GM21447 (cell line): ENCODE results near the gene CST8.

Source experiments
- ATAC-seq: cut with Tn5 transposase; IDR thresholded peaks from one replicate; pipeline ENCODE4 v1.9.1; 2021; ENCODE audit not compliant: unreplicated experiment

The CST8 gene

DNA sequence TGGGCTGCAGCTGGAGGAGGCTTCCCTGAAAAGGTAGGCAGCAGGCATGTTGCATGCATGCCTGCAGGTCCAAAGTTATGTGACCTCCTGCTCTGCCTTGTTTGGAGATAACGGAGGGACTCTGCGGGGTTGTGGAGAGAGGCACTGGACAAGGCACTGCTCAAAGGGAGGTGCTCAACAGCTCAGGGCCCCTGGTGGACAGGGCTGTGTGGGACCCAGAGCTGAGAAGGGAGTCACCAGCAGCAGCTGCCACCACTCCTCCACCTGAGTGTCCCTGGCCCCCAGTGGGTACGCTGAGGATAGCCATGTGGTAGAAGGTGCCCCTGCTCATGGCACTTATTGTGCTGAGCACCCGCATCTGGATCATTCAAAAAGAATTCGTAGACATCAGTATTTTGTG lies 15.5 kb upstream of the CST8 start:
- ATAC-seq, result no peak

DNA sequence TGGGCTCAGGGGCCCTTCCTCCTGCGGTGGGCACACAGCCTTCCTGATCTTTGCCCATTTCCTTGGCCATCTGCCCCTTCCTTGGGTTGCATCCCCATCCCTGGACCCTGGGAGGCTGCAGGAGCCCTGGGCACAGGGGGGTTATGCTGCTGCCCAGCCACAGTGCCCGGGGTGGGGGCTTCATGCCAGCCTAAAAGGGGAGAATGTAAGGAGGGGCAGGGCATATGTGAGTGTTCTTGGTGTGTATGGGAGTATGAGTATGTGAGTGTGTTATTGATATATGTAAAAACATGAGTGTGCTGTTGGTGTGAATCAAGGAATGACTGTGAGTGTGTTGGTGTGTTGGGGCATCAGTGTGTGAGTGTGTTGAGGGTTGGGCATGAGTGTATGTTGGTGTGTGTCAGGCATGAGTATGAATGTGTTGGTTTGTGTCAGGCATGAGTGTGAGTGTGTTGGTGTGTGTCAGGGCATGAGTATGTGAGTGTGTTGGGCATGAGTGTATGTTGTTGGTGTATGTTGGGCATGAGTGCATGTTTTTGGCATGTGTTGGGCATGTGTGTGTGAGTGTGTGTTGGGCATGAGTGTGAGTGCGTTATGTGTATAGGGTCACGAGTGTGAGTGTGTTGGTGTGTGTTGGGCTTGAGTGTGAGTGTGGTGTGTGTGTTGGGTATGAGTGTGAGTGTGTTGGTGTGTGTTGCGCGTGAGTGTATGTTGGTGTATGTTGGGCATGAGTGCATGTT lies 14.7 kb upstream of the CST8 start:
- ATAC-seq, result no peak

DNA sequence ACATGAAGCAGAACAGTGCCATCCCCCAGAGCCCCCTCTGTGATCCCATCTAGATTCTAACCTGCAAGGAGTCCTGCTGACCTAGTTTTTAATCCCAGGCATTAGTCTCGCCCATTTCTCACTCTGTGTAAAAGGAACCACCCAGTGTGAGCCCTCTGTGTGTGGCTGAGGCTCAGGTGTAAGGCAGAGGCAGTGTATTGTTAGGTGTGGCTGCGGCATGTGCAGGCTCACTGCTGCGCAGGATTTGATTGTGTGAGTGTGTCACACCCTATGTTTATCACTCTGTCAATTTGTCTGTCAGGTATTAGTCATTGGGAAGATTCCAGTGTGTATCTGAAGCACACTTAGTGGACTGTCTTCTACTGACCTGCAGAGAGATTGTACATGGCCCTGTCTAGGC lies 13.7 kb upstream of the CST8 start:
- no peak for ATAC-seq

DNA sequence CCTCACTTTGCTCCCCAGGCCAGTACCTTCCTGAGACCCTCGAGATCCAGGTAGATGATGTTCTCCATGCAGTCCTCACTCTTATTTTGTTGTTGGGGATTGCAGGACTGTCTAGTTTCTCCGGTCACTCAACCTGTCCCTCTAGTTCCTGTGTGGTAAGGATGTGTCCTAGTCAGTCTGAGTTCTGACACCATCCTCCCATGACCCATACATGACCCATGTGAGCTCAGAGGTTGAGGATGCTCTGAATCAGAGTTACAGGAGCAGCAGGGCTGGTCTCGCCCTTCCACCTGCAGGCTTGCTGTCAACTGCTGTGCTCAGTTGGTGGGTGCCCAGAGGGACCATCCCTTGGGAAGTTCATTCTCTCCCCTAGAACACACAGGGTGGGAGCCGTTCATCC lies 11.9 kb upstream of the CST8 start:
- ATAC-seq, result no peak

DNA sequence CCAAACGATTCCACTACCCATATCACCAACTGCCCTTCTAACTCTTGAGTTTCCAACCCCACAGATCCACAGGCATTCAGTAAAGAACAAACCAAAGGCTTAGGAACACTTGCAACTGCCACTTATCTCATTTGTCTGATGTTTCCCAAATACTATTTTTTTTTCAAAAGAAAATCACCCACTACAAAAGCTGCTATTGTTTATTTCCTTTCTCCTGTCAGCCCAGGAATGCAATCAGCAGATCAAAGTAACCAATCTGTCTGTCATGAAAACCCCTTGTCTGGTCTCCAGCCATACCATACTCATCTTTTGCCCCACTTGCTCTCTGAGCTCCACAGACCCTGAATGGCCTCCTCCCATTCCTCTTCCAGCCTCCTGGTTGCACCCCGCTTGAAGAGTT lies 8.8 kb upstream of the CST8 start:
- no peak for ATAC-seq

DNA sequence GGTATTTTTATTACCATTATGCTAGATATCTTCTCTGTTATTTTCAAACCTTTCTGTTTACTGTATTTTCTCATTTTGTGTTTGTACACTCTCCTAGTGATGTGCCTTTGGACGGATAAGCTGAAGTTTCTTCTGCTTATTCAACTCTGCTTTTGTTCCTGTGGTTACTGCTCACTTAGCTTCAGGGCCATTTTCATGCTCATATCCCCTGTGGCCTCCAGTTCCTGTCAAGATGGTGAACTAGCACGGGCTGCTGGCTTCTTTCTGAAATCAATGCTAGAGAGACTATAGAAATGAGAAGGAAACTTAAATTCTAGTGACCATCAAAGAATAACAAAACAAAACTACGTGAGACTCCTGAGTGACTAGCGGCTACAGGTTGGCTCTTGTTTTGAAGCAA lies 6.8 kb upstream of the CST8 start:
- no peak for ATAC-seq

DNA sequence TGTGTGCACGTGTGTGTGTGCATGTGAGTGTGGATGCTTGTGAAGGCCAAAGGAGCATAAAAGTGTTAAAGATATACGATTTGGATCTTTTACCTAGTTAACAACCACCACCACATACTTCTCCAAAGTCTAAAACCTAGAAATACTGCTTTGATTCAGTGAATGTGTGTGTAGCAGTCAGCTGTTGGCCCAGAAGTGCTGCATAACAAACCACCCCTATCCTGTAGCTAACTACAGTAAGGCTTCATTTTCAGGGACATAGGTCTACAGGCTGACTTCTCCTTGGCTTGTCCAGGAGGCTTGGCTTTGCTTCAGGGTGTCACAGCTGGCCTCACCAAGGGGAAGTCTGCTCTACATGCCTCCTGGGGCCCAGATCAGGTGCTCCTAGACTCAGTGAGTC lies 2.4 kb upstream of the CST8 start:
- no peak for ATAC-seq

DNA sequence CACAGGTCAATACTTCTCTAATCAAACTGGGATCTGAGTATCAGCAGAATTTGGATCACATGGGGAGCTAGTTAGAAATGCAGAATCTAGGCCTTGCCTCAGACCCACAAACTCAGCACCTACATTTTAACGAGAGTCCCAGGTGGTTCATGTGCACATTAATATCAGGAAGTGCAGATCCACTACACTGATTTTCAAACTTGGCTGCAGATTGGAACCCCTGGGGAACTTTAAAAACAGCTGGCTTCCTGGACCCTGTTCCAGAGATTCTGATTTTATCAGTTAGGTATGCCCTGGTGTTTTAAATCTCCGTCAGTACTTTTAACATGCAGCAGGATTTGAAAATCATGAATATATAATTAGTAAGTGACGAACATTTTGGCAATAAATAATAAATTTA lies 1.9 kb upstream of the CST8 start:
- ATAC-seq, result no peak

DNA sequence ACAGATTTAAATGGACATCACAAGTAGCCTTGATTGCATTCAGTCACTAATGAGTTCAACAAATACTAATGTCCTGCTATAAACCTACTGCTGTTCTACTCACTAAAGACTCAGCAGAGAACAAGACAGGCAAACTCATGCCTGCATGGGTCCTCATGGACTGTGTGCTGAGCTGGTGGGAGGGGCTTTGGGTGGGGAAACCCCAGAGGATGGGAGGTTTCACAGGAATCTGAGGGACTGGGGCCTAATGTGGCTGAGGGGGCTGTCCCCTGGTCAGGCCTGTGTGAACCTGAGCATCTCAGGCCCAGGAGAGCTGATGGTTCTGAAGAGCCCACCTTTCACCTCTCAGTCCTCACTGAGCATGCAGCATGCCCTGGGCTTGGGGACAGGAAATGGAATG lies 1.4 kb downstream of the CST8 start:
- no peak for ATAC-seq

DNA sequence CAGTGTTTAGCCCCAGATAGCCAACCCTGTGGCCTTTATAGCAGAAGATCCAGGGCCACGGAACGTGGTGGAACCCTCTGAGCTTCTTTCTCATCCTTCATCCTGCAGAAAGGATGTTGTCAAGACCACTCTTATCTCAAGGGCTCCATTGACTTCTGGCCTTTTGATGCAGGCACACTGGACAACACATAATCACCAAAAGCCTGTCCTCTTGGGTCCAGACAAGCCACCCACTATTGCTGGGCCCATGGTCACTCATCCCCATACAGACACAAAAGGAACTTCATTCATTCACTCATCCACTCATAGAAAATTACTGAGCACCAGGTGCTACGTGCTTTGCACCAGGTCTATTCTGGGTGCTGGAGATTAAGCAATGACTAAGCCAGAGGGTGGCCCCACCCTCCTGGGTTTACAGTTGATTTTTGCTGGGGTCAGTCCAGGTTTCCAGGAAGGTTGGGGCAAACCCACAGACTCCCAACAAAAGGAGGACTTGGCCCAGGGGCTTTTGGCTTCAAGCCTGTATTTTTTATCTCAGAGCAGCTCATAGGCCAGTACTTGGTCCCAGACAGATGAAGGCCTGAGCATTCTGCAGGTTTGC lies 2.4 kb downstream of the CST8 start:
- no peak for ATAC-seq

DNA sequence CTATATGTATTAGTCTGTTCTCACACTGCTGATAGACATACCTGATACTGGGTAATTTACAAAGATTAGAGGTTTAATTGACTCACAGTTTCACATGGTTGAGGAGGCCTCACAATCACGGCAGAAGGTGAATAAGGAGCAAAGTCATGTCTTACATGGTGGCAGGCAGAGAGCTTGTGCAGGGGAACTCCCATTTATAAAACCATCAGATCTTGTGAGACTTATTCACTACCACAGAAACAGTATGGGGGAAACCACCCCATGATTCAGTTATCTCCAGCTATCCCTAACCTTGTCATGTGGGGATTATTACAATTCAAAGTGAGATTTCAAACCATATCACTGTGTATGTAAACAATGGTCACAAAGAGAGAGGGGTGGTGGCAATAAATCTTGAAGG lies 6.6 kb downstream of the CST8 start:
- ATAC-seq, result no peak

DNA sequence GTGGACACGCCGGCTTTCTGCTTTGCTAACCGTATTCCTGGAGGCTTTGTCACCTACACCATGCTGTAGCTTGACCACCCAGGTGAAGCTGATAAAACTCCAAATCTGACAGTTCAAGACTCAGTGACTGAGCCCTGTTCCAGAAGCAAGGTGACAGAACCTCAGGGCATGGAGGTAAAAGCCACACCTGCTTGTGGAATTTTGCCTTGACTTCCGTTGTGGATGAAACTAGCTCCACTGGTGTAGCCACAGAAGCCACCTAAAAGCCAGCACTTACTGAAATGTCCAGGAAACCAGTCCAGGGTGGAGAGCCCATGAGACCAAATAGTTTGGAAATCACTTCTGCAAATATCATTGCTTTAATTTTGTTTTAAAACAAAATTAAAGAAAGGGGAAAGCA lies 11.0 kb downstream of the CST8 start:
- ATAC-seq, result no peak

DNA sequence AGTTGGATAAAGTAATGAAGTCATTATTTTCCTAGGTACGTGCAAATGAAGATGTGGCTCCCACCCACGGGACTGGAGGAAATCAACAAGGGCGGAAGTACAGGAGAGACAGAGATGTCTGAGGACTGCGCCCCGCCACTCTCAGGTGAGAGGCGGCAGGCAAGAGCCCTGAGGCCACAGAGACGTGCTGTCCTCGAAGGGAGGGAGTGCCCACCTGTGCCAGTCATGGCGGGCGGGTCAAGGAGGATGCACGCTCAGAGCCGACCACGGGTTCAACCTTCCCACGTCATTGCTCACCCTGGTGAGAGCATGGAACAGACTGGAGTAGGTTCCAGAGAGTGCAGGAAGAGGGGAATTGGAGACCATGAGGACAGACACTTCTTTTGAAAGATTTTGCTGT lies 12.7 kb downstream of the CST8 start:
- no peak for ATAC-seq

DNA sequence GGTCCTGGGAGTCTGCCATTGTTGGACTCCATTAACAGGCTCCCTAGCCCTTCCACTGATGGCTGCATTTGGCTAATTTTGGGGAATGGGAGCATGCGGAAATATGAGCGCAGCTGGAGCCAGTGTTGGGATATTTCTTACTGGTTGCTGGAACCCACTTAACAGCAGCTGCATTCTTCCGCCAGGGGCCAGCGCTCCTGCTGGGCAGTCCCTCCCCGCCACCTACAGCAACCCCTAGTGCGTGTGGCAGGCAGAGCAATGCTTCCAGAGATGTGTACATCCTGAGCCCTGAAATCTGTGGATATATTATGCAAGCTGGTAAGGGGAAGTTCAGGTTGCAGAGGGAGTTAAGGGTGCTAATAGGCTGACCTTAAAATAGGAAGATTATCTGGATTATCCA lies 16.4 kb downstream of the CST8 start:
- no peak for ATAC-seq

DNA sequence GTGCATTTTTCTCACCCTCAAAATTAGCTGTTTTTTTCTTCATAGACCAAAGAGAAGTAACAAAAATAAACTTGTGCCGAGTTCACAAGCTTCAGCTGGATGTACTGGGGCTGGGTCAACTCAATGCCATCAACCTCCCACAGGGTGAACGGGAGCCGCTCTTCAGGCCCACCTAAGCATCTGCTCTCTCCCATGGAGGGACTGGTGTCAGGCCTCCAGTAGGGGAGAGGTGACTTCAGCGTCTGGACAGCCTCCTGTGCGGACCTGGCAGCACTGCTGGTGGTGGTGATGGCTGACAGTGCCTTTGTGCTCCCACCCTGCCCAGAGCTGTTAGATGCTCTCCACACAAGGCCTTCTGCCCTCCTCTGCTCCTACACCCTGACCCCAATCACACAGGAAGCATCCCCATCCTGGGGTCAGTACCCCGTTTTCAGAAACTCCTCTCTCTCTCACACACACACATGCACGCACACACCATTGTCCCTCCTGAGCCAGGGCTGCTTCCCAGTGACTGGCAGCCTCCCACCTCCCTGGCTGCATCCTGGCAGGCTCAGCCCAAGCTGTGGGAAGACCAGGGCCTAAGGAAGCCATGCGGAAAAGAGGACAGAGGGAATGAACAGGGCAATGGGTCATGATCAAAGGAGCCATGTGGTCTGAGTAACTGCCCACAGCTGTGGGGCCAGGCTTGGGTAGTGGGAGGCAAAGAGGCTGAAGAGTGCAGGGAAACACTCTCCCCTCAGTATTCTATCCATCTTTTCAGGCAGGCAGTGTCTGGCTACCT lies 17.7 kb downstream of the CST8 start:
- no peak for ATAC-seq

DNA sequence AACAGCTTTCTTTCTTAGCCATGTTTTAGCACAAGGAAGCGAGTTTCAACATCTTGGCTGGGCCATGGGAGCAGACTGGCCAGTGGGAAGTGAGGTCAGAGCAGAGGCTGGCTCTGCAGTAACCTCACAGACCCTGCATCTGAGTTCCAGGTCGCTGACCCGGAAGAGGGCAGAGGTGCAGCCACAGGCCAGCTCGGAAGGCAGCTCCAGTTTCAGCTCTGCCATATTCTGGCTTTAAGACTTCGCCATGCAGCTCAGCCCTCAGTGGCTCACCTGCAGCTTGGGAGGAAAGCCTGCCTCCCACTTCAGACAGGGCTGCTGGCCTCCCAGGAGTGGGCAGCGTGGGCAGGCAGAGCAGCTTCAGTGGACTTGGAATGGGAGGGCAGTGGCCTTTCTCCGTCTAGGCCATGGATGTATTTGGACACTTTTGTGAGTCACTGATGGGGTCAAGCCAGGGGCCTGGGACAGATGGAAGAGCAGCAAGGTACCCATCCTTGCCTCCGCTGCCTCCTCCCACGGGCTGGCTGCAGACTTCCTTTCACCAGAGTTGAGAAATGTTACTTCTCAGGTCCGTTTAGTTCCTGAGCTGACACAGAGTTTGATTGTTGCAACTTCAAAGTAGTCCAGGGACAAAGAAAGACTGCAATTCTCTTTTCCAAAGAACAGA lies 18.5 kb downstream of the CST8 start:
- no peak for ATAC-seq

DNA sequence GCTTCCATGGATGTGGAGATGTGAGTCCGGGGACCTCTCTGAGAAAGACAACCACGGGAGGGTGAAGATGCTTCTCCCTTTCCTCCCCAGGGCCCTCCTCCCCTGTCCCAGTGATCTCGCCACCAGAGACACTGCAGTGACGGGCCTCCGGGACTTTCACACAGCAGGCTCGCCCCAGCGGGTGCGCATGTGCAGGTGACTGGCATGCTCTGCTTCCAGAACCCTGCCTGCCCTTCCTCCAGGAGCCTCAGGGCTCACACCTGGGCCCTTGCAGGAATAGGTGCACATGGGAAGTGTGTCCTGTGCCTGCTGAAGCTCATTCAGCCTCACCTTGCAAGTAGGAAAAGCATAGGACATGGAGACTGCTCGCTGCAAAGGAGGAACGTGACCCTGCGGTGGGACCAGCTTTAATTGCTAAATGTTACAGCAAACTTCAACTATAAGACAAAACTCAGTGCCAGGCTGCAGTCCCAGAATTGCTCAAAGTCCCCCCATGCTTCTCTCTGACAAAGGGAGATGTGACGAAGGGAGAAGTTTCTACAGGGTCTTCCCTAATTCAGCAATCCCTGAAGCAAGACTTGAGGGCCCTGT lies 19.2 kb downstream of the CST8 start:
- no peak for ATAC-seq

DNA sequence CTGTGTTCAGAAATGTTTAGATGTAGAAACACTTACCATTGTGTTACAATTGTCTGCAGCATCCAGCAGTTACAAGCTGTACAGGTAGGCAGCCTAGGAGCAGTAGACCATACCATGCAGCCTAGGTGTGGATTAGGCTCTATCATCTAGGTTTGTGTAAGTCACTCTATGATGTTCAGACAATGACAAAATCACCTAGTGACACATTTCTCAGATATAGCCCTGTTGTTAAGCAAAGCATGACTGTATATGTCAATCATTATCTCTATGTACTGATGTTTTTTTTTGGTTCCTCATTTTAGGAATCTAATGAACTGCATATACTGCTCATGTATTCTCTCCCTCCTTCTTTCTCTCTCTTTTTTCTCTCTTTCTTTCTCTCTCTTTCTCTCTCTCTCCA lies 22.2 kb downstream of the CST8 start:
- peak; percentile 69 for ATAC-seq

DNA sequence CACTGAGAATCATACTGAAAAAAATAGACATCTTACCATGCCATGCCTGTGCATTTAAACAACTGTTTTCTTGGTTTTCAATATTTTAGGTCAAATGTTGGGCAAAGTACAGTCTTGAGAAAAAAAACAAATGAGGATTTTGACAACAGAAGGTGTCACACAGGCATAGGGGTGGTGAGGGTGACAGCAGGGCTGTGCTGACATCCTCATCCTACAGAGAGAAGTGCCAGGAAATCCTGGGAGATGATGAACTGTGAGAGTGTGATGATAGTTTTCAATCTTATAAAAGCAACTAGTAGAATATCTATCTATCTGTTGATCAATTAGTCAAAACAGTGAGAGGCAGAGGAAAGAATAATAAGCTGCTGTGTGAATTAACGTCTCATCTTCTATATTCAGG lies 23.9 kb downstream of the CST8 start:
- ATAC-seq, result no peak

DNA sequence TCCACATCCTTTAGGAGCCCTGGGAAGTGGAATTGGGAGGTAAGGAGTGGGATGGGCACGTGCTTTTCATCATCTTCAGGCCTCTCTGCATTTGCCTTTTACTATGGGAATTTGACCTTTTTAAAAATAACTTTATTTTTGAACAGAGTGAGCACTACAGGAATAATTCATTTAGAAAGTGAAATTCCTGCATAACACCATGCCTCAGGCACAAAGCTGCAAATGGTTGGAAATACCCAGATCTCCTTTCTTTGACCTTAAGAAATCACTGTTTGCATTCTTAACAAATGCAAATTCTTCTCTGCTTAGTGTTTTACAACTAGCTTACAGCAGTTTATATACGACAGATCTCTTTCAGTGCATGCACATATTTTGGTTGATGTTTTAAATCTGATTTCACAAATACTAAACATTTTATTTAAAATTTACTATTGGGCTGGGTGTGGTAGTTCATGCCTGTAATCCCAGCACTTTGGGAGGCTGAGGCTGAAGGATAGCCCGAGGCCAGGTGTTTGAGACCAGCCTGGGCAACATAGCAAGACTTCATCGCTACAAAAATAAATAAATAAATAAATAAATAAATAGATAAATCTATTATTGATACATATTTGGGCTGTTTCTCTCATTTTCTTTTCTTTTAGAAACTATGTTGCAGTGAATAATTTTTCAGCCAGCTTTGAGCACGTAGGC lies 24.5 kb downstream of the CST8 start:
- ATAC-seq, result no peak

DNA sequence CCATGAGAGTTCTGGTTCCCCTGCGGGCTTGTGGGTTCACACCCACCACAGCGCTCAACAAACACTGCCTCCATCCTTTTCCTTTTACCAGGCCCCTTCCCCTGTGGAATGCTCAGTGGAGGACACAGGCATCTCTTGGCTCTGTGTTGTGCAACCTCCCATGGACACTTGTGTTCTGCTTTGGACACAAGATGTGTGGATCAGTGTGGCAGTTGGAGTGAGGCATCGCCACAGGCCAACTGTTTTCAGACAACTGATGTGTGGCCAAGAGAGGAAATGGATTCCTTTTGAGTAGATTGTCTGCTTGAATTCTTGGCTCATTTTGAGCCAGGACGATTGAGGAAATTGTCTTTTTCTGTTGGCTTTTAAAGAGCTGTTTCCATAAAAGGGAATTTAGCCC lies 26.8 kb downstream of the CST8 start:
- no peak for ATAC-seq
